Adrenal gland (tissue), 12 donors: ENCODE data around the gene LRP1B. TPM values are rescaled to one million over a fixed set of nuclear protein-coding genes. Genes with fewer than 3 reads are reported as not detected.

ENCODE experiments used
- DNase-seq, 7 donors: peaks; one replicate each; pipeline ENCODE4 v3.0.0-alpha.2; 2019 to 2020
- H3K27ac ChIP-seq, 5 donors: fragments of 200-600 bp; sonication (generic) in 4 of 5; 1 replicate in 3 of 5; 2 replicates in 2 of 5; pipeline versions ENCODE4 v1.5.1 to v1.8.0; 2016 to 2020; ENCODE audit warnings: mild to moderate bottlenecking in 1 of 5
- H3K27me3 ChIP-seq: fragments of 200-600 bp; 2 replicates; pipeline ENCODE4 v1.8.0; 2021
- H3K36me3 ChIP-seq, 2 donors: fragments of 200-600 bp; replicated peaks in 1 of 2; 1 replicate in 1 of 2; 2 replicates in 1 of 2; pipeline versions ENCODE4 v1.5.1 to v1.8.0; 2018 to 2022
- H3K4me1 ChIP-seq, 2 donors: fragments of 200-600 bp; replicated peaks in 1 of 2; 1 replicate in 1 of 2; 2 replicates in 1 of 2; pipeline versions ENCODE4 v1.5.1 to v1.8.0; 2018 to 2021
- H3K4me3 ChIP-seq, 4 donors: fragments of 200-600 bp; sonication (generic) in 3 of 4; one replicate each; pipeline ENCODE4 v1.5.1; 2016 to 2018
- H3K9me3 ChIP-seq, 3 donors: fragments of 200-600 bp; sonication (generic) in 1 of 3; replicated peaks in 1 of 3; 1 replicate in 2 of 3; 2 replicates in 1 of 3; pipeline versions ENCODE4 v1.5.1 to v1.8.0; 2016 to 2021
- POLR2A ChIP-seq, 2 donors: fragments of 450-650 bp; IDR thresholded peaks; one replicate each; pipeline ENCODE4 v1.6.1; 2017; ENCODE audit warnings: antibody characterized with exemption in 2 of 2, mild to moderate bottlenecking in 2 of 2, moderate library complexity in 1 of 2
- WGBS, 4 donors: extraction: QIAGEN DNeasy Blood & Tissue Kit in 2 of 4; methylation state at CpG; one replicate each; pipeline versions ENCODE4 v1.1.5 to v1.1.7; 2013 to 2017; 5-methylcytosine and 5-hydroxymethylcytosine counted together
- intact Hi-C, 2 donors: fragments of 100-400 bp; cut with DNase I; formaldehyde crosslinking; loops; one replicate each; pipeline versions ENCODE4 v1.14.1 to v1.15.0; 2022 to 2023
- polyA plus RNA-seq, 3 donors: library from polyadenylated mRNA; stranded (reverse); fragments of 200-250 nt in 2 of 3; fragments of 350-450 nt in 1 of 3; fragmentation: Illumina TruSeq in 1 of 3; extraction: RNeasy Lipid Tissue Mini Kit (QIAGEN cat#74804) in 1 of 3; gene quantifications; one replicate each; pipeline ENCODE4 v1.2.3, GENCODE V29; 2013 to 2014
- total RNA-seq, 9 donors: library from RNA; depleted of rRNA in 4 of 9; stranded (reverse); fragments of >200 nt in 4 of 9; fragments of 120-200 nt in 1 of 9; fragmentation: NEBNext Ultra II Directional in 1 of 9; extraction: Animal tissue kit (Norgen Biotek cat#: 25700) in 1 of 9; gene quantifications; one replicate each; pipeline versions ENCODE4 v1.1.0 to v1.2.4, GENCODE V29; 2013 to 2023
- TF ChIP-seq, protein P1 (sequence below), 6 experiments: fragments of 450-650 bp in 4 of 6; fragments of 200-600 bp in 2 of 6; sonication (generic) in 1 of 6; IDR thresholded peaks; 1 replicate in 5 of 6; 2 replicates in 1 of 6; pipeline versions ENCODE4 v1.5.1 to v1.8.0; 2016 to 2021; ENCODE audit warnings: antibody characterized with exemption in 6 of 6, mild to moderate bottlenecking in 2 of 6, moderate library complexity in 1 of 6
- donor health status: healthy with polysubstance abuse.
- donor health status: Bipolar disorder and iron deficiency.
- donor health status: DM: yes; HTN: yes; CAD: no.
- donor health status: DM: no; HTN: no; CAD: no.
- donor health status: DM: no; HTN: no; CAD: no.
- donor health status: DM: yes; HTN: yes; CAD: no.

LRP1B gene
- total and polyA plus RNA-seq, 12 donors = 0.84 to 5.4 (median 2.1) TPM

DNA sequence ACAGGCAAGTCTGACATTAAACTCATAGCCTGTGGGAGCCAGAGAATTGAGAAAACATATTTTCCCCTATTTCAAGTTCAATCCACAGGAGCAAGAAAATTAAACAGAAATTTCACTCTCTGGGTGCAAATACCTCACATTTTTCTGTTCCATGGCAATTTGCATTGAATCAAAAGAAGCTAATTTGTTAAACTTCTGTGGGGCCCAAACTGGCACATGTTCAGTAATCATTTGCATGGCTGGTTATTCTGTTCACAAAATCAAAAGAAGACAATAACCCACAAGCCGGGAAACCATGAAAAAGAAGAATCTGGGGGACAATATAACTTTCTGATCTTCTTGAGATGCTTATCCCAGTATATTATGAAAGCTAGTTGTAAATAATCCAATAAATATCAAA is 363.1 kb downstream of the LRP1B start:
- Histone ChIP-seq H3K27ac (no peak overlapping the region), H3K36me3 (no peaks in the 10 kb centered on the region), H3K27me3 (no peaks in the 10 kb centered on the region), H3K9me3 (no peaks in the 10 kb centered on the region), H3K4me3 (no peak overlapping the region), H3K4me1 (no peaks in the 10 kb centered on the region)
- 85 to 86% (median 86%) methylated on average over 1 of the region's 1 CpG for WGBS, 4 donors
- no peak for TF ChIP-seq POLR2A (IDR thresholded peaks at IDR 0.05)
- TF ChIP-seq, protein P1, sequence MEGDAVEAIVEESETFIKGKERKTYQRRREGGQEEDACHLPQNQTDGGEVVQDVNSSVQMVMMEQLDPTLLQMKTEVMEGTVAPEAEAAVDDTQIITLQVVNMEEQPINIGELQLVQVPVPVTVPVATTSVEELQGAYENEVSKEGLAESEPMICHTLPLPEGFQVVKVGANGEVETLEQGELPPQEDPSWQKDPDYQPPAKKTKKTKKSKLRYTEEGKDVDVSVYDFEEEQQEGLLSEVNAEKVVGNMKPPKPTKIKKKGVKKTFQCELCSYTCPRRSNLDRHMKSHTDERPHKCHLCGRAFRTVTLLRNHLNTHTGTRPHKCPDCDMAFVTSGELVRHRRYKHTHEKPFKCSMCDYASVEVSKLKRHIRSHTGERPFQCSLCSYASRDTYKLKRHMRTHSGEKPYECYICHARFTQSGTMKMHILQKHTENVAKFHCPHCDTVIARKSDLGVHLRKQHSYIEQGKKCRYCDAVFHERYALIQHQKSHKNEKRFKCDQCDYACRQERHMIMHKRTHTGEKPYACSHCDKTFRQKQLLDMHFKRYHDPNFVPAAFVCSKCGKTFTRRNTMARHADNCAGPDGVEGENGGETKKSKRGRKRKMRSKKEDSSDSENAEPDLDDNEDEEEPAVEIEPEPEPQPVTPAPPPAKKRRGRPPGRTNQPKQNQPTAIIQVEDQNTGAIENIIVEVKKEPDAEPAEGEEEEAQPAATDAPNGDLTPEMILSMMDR (IDR thresholded peaks at IDR 0.05) = no peak
- no peak for DNase-seq
- intact Hi-C loops = no loop called here

DNA sequence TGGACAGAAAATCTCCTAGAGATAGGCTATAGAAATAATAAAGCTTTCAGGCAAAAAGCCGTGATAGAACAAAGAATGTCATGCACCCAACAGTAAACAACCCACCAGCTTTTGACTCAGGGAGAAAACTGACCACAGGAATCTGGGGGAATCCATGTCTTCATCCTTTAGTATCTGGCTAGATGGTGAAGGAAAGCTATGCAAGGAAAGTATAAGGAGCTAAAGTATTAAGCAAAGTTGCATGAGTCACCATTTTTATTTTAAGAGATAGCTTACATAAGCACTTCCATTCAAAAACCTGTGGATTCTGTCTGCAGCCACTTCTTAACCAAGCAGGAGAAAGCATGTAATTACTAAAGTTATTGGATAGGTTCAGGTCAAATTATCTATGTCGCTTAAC is 363.8 kb downstream of the LRP1B start:
- WGBS, 4 donors = 77 to 81% (median 80%) methylated on average over 2 of the region's 2 CpGs
- intact Hi-C loops = no loop called here
- no peaks in the 10 kb centered on the region for H3K27me3 ChIP-seq

DNA sequence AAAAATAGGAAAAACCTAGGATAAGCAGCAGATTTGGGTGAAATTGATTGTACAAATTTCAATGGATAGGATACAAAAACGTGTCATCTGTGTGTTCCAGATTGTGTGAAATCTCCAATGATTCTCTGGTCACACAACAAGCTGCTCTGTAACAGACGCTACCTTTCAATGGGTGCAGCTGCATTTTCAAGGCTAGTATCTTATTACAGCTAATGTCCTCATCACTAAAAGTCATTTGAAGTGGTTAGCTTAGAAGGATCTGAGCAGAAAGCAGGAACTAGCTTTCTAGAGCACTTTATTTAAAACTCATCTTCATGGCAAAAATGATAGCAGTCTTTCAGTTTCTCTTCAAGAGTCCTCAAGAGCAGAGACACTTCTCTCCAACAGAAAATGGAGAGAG is 364.6 kb downstream of the LRP1B start:
- Histone ChIP-seq H3K27me3 (no peaks in the 10 kb centered on the region), H3K4me1 (no peaks in the 10 kb centered on the region), H3K36me3 (no peaks in the 10 kb centered on the region), H3K4me3 (no peak overlapping the region), H3K27ac (no peak overlapping the region), H3K9me3 (no peaks in the 10 kb centered on the region)
- intact Hi-C loops = no loop called here
- TF ChIP-seq, protein P1 (IDR thresholded peaks at IDR 0.05) = no peak
- no peak for TF ChIP-seq POLR2A (IDR thresholded peaks at IDR 0.05)
- DNase-seq = no peak
- 47 to 58% (median 52%) methylated on average over 2 of the region's 2 CpGs for WGBS, 4 donors

More for the DNA sequence above, 363.8 kb downstream of the LRP1B start:
- DNase-seq = no peak
- Histone ChIP-seq H3K4me1 (no peaks in the 10 kb centered on the region), H3K9me3 (no peaks in the 10 kb centered on the region), H3K27ac (no peak overlapping the region), H3K36me3 (no peaks in the 10 kb centered on the region), H3K4me3 (no peak overlapping the region)
- TF ChIP-seq POLR2A (IDR thresholded peaks at IDR 0.05) = no peak
- TF ChIP-seq, protein P1 (IDR thresholded peaks at IDR 0.05) = no peak

DNA sequence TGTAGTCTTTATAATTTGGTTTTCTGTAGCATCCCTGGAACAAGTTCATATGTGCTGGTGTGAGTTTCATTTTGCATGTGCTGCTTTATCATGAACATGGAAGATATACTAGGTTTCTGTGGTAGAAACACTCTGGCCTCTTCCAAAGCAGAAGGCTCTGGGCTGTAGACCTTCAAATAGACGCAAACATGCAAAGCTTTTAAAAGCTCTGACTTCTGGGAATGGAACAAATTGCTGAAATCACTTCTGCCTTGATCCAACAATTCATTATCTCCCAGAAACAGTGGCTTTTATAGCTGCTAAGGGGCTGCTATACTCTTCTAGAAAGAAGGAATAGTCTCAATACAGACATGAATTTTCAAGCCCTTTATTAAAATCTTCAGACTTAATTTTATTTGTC is 382.2 kb downstream of the LRP1B start:
- Histone ChIP-seq H3K4me1 (no peaks in the 10 kb centered on the region), H3K4me3 (no peak overlapping the region), H3K27me3 (no peaks in the 10 kb centered on the region), H3K27ac (no peak overlapping the region), H3K36me3 (no peaks in the 10 kb centered on the region), H3K9me3 (no peaks in the 10 kb centered on the region)
- intact Hi-C loops = no loop called here
- TF ChIP-seq, protein P1 (IDR thresholded peaks at IDR 0.05) = no peak
- TF ChIP-seq POLR2A (IDR thresholded peaks at IDR 0.05) = no peak
- DNase-seq = no peak
- WGBS, 4 donors = 43 to 93% (median 86%) methylated on average over 1 of the region's 1 CpG
